Jurkat, Clone E6-1 (cell line): ENCODE results near the gene FNBP1L.
"Not testable (repeated sequence)": the region's sequence is repeated elsewhere in the genome, so short reads cannot be mapped to it uniquely, and the experiment has no call there.

Experiments
- DNase-seq: peaks from one replicate; pipeline ENCODE4 v3.0.0-alpha.2; 2011; ENCODE audit warnings: low read depth, low spot score
- H3K4me3 ChIP-seq: 2 replicates; pipeline ENCODE4 v1.5.1; 2011; ENCODE audit warnings: mild to moderate bottlenecking, low read length, control low read depth, moderate library complexity

FNBP1L gene

DNA sequence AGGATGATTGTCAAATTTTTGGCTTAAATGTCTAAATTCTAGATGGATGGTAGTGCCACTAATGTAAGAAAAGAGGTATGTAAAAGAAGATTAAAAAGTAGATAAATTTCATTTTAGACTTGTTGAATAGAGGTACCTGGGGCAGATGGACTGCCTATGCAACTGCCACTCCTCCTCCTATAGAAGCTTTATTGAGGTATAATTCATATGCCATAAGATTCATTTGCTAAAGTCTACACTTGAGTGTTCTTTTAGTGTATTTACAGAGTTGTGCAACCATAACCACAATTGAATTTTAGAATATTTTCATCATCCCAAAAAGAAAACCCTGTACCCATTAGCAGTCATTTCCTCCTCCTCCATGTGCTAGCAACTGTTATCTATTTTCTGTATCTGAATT lies 70.6 kb downstream of the FNBP1L start:
- no peak for DNase-seq
- H3K4me3 ChIP-seq, result no peak overlapping the region

DNA sequence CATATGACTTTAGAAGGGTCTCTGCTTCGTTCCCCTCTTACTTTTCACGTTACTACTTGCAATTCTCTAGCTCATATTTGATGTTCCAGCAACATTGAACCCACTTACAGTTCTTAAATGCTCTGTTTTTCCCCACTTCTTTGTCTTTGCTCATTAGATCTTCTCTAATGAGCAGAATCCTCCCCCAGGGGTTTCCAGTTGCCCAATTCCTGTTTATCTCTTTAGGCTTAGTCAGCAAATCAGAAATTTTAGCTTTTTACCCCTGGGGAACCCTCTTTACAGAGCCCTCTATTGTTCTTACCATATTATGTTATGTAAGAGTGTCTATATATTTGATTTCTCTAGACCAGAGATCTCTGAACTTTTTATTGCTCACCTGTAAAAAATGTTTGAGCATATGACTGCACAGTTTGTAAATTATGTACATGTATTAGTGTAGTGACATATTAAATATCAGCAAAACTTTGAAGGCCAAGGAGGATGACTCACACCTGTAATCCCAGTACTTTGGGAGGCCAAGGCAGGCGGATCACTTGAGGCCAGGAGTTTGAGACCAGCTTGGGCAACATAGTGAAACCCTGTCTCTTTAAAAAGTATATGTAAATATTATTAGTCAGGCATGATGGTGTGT lies 71.4 kb downstream of the FNBP1L start:
- H3K4me3 ChIP-seq, result no peak overlapping the region
- no peak for DNase-seq

GRCh38 chr1:93521618-93522017 lies 73.7 kb downstream of the FNBP1L start:
- H3K4me3 ChIP-seq, result no peak overlapping the region
- DNase-seq, result no peak

- DNase-seq, result no peak
- H3K4me3 ChIP-seq, result no peak overlapping the region
Observed at GRCh38 chr1:93522721-93523120, 74.8 kb downstream of the FNBP1L start.

DNA sequence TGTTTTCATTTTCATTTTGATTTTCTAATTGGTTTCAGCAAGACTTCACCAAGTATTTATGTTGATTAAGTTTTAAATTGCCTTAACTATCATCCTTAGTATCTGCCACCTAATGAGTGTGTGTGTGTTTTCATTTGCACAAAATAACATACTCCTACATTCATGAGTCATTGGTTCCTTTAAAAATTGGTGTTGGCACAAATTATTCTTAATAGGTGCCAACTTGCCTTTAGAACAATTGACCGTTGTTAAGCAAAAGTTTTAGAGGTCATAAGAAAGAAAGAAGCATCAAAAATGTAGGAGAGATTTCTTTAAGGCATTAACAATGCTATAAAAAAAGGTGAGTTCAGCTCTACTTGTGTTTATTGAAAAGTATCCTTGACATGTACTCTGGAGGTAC lies 77.5 kb downstream of the FNBP1L start:
- no peak for DNase-seq
- H3K4me3 ChIP-seq, result no peak overlapping the region

GRCh38 chr1:93526431-93526830 lies 78.5 kb downstream of the FNBP1L start:
- H3K4me3 ChIP-seq, result no peak overlapping the region
- DNase-seq, result no peak

- H3K4me3 ChIP-seq, result no peak overlapping the region
Observed at GRCh38 chr1:93528412-93528811, 80.5 kb downstream of the FNBP1L start.

DNA sequence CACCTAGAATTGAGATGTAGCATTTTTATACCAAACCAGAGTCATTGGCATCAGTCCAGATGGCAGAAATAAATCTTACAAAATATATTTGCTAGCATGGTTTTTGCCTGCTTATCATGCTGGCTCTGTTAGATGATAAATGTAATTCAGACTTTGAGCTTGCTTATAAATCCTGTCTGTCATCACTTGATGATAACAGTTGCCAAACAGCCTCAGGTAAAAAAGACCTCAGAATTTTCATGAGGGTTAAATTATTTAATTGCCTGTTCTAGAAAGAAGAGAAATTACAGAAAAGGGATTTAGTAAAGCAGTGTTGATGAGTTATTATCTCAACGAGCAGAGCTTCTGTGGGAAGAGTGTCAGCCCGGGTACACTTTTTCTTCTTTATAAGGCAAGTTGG lies 83.3 kb downstream of the FNBP1L start:
- no peak for DNase-seq
- H3K4me3 ChIP-seq, result no peak overlapping the region

More at GRCh38 chr1:93528412-93528811, 80.5 kb downstream of the FNBP1L start:
- no peak for DNase-seq

- DNase-seq, result no peak
- H3K4me3 ChIP-seq, result no peak overlapping the region
Observed at GRCh38 chr1:93532780-93533378, 85.0 kb downstream of the FNBP1L start.

DNA sequence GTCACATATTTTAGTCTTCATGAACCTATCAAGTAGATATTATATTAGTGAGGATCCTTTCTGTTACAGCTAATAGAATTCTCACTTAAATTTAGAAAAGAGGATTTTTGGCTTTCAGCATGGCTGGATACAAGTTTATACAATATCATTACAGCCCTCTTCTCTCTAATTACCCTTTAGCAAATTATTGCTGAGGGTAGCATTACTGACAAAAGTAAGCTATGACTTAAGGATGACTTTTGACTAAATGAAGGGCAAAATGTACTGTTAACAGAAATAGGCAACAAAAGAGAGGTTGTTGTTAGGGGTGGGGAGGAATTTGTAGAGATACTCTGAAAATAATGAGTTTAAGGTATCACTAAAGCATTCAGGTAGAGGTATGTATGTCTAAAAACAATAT lies 85.8 kb downstream of the FNBP1L start:
- H3K4me3 ChIP-seq, result no peak overlapping the region
- DNase-seq, result no peak

GRCh38 chr1:93537396-93537795 lies 89.5 kb downstream of the FNBP1L start:
- no peak overlapping the region for H3K4me3 ChIP-seq
- no peak for DNase-seq

GRCh38 chr1:93537924-93538323 lies 90.0 kb downstream of the FNBP1L start:
- DNase-seq, result no peak
- no peak overlapping the region for H3K4me3 ChIP-seq

- no peak overlapping the region for H3K4me3 ChIP-seq
- DNase-seq, result no peak
Observed at GRCh38 chr1:93541045-93541444, 93.1 kb downstream of the FNBP1L start.

GRCh38 chr1:93542398-93542797 lies 94.5 kb downstream of the FNBP1L start:
- DNase-seq, result no peak
- no peak overlapping the region for H3K4me3 ChIP-seq

DNA sequence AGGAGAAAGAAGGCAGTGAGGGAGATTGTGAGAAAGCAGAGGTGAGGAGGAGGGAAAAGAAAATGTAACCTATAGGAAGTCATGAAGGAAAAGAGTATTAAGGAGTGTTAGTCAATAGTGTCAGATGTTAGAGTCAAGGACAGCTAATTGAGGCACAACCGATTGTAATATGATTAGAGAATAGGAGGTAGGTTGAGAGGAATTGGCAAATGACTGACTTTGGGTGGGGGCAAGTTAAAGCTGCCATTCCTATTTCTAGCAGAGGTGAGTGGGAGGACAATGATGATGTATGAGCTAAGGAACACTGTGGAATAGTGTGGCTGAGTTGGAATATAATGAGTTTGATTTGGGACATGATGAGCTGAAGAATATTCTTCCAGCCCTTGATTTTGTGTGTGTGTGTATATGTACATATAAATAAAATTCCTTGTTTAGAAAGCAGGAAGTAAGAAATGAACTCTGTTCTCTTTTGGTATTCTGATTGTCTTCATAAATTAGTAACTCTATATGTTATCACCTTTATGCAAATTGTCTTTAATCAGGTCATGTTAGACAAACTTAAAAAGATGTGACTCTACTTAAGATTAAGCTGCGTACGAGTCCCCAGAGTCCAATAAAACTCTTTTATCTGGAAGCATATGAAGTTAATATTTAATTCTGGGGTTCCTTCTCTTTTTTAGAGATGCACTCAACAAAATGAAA lies 98.4 kb downstream of the FNBP1L start:
- no peak overlapping the region for H3K4me3 ChIP-seq
- DNase-seq, result no peak

- DNase-seq, result no peak
- H3K4me3 ChIP-seq, result no peak overlapping the region
Observed at GRCh38 chr1:93549131-93549530, 101.2 kb downstream of the FNBP1L start.

DNA sequence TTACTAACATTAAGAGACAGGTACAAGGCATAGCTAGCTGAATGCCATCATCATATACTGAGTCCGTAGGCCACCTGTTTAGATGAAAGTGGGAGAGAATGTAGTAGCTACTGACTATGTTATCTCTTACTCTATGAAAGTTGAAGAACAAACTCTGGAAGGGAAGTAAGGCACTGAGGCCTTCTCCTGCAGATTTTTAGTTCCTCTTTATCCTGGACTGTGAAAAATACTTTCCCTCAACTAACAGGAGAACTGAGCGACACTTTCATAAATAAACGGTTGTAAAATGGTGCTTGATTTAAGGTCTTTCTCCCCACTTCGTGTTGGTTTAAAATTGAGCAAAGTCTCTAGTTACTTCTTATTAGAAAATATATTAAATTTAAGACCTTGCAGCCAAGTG lies 101.9 kb downstream of the FNBP1L start:
- no peak overlapping the region for H3K4me3 ChIP-seq
- DNase-seq, result no peak

DNA sequence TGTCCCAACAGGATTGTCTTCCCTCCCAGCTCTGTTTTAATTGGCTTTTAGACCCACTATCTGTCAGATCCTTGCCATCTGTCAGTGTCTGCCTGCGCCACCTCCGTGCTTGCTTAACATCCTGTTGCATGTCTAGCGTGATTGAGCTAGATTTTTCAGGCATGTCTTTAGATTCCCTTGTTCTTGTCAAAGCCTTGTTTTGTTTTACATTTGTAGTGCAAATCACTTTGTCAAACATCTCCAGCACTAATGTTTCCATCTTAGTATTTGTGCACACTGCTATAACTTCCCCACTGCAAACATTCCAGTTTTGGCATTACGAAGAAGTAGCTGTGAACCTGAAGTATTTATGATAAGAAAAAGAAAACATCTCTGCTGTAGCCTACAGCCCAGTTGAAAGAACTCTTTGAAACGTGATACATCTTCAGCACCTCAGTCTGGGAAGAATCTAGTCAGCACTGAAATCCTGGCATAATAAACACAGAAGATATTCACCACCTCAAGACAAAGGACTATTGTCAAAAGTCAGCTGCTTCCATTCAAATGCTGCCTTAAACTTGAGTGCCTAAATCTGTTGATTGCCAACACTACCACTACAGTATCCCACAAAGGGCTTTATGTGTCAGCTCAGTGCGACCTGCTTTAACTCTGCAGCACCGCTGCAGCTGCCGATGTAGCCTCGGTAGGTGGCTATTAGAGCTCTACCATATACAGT lies 105.0 kb downstream of the FNBP1L start:
- DNase-seq, result peak; percentile 60
- H3K4me3 ChIP-seq, result no peak overlapping the region

GRCh38 chr1:93553886-93554490 lies 106.1 kb downstream of the FNBP1L start:
- peak; percentile 37 for DNase-seq
- H3K4me3 ChIP-seq, result not testable (repeated sequence)
